H1 (cell line): ENCODE measurements around the gene MYO16.

Experiments
- BACH1 ChIP-seq: IDR thresholded peaks from 2 replicates; pipeline ENCODE4 v1.6.1; 2012; ENCODE audit warnings: low read length, improper control_type of control experiment
- CTCF ChIP-seq, 3 experiments: IDR thresholded peaks; 1 replicate in 2 of 3; 2 replicates in 1 of 3; pipeline versions ENCODE4 v1.5.1 to v1.6.1; 2011; ENCODE audit warnings: low read length in 3 of 3, mild to moderate bottlenecking in 3 of 3, inconsistent platforms in 2 of 3, low read depth in 1 of 3, moderate library complexity in 1 of 3; ENCODE audit not compliant: insufficient read depth in 1 of 3; ENCODE audit errors: control extremely low read depth in 1 of 3
- EZH2 ChIP-seq: fragments of 200-600 bp; sonication (generic); IDR thresholded peaks from 2 replicates; pipeline ENCODE4 v1.7.1; 2012; ENCODE audit warnings: low read depth, mild to moderate bottlenecking, moderate library complexity, low read length, inconsistent platforms; ENCODE audit not compliant: severe bottlenecking
- POLR2A ChIP-seq, 2 experiments: IDR thresholded peaks; 1 replicate in 1 of 2; 2 replicates in 1 of 2; pipeline ENCODE4 v1.6.1; 2011; ENCODE audit warnings: low read depth in 2 of 2, low read length in 2 of 2, mild to moderate bottlenecking in 2 of 2; ENCODE audit errors: control extremely low read depth in 1 of 2
- SP1 ChIP-seq: IDR thresholded peaks from 2 replicates; pipeline ENCODE4 v1.6.1; 2011; ENCODE audit warnings: low read depth, low read length
- SUZ12 ChIP-seq: fragments of 200-600 bp; sonication (generic); IDR thresholded peaks from 2 replicates; pipeline ENCODE4 v1.6.1; 2012; ENCODE audit warnings: mild to moderate bottlenecking, inconsistent platforms, low read length, moderate library complexity, mixed read lengths
- TAF1 ChIP-seq: IDR thresholded peaks from 2 replicates; pipeline ENCODE4 v1.6.1; 2011; ENCODE audit warnings: mild to moderate bottlenecking, low read depth, low read length
- TBP ChIP-seq: IDR thresholded peaks from 2 replicates; pipeline ENCODE4 v1.6.1; 2011; ENCODE audit warnings: low read depth, low read length, improper control_type of control experiment
- TEAD4 ChIP-seq: IDR thresholded peaks from 2 replicates; pipeline ENCODE4 v1.6.1; 2012; ENCODE audit warnings: low read depth, low read length, inconsistent platforms, mixed read lengths
- USF2 ChIP-seq: IDR thresholded peaks from 2 replicates; pipeline ENCODE4 v1.6.1; 2011; ENCODE audit warnings: low read length, improper control_type of control experiment

- no peak for TF ChIP-seq CTCF (IDR thresholded peaks at IDR 0.05; ENCODE audit: control extremely low read depth in 1 of 3, insufficient read depth in 1 of 3, low read depth in 1 of 3, low read length in 3 of 3)
- TF ChIP-seq POLR2A (IDR thresholded peaks at IDR 0.05; ENCODE audit: control extremely low read depth in 1 of 2, low read depth in 2 of 2, low read length in 2 of 2) = no peak
- no peak for TF ChIP-seq TBP
- no peak for TF ChIP-seq BACH1
- no peak for TF ChIP-seq USF2
- TF ChIP-seq SUZ12 = no peak
- TF ChIP-seq EZH2 = no peak
- TF ChIP-seq TAF1 = no peak
- no peak for TF ChIP-seq SP1
- no peak for TF ChIP-seq TEAD4
These were observed 146.2 kb downstream of the MYO16 start for GRCh38 chr13:108775597-108775996.
